ENCODE data around the gene UBE2R2.
"Not testable (repeated sequence)": the region's sequence is repeated elsewhere in the genome, so short reads cannot be mapped to it uniquely, and the experiment has no call there.

- TF ChIP-seq CTCF (conservative IDR thresholded peaks at IDR 0.05); ZFX (IDR thresholded peaks at IDR 0.05): not testable (repeated sequence)
Measured at GRCh38 chr9:33801943-33802500, 14.9 kb upstream of the UBE2R2 start.

Data from C4-2B (cell line).